Stromal cell of bone marrow (primary cell): ENCODE data around the gene BATF2.

ENCODE experiments used
- DNase-seq: peaks from one replicate; pipeline ENCODE4 v3.0.0-alpha.2; 2012; ENCODE audit warnings: low read depth

The BATF2 gene

DNA sequence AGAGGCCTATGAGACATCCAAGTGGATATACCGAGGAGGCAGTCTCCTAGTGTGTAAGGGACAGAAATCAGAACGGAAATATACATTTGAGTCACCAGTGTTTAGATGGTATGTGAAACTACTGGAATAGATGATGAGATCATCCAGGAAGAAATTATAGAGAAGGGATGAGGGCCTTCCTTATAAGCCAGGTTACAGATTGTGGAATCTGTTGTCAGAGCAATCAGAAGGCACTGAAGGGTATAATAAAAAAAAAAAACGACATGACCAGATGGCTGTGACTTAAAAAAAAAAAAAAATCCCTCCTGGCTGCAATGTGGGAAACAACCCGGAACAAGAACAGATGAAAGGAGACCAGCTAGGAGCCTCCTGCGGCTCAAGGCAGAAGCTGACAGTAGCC lies 27.6 kb downstream of the BATF2 start:
- no peak for DNase-seq

GRCh38 chr11:64967375-64967774 lies 29.4 kb downstream of the BATF2 start:
- DNase-seq, result no peak

GRCh38 chr11:64963072-64963631 lies 33.6 kb downstream of the BATF2 start:
- no peak for DNase-seq

DNA sequence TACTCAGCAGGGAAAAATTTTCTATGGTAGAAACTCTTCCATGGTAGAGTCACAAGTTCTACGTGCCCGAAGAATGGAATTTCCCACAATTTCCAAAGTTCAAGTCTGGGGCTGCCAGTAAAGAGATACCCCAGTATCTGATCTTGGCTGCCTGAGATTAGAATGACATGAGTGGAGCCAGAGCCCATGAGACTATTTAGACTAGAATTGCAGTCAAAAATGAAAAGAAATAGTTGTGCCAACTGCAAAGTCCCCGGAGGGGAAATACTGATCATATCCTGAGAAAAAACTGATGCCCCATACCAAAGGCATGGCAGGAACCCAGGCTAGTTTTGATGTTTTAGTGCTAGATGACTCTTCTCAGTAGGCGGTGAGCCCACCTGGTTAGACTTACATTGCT lies 36.1 kb downstream of the BATF2 start:
- DNase-seq, result no peak

DNA sequence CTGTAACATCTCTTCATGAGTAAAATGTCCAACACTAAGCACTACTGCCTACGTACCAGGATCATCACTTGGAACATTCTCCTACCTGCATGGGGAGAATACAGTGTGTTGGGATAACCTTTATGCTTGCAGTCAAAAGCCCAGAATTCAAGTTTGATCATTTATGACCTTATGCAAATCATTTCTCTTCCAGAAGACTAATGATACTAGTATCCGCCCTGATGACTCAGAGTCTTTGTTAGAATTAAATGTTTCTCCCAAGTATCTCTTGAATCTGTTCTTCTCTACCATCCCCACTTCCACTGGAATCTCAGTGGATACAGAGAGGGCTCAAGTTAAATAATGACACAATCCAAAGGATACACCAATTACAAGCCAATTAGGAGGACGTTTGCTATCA lies 37.3 kb downstream of the BATF2 start:
- peak; percentile 6 for DNase-seq

- no peak for DNase-seq
These were observed 42.6 kb downstream of the BATF2 start for GRCh38 chr11:64954201-64954600.

DNA sequence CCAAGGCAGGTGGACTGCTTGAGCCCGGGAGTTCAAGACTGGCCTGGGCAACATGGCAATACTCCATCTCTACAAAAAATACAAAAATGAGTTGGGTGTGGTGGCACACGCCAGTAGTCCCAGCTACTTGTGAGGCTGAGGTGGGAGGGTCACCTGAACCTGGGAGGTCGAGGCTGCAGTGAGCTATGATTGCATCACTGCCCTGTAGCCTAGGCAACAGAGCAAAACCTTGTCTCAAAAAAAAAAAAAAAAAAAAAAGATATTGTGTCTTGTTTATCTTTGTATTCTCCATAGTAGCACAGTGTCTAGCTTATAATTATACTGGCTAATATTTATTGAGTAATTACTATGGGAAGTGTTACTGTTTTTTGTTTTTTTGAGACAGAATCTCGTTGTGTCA lies 45.2 kb downstream of the BATF2 start:
- no peak for DNase-seq

- no peak for DNase-seq
These were observed 49.5 kb downstream of the BATF2 start for GRCh38 chr11:64947208-64947814.
